GM12875 (cell line): ENCODE results near the gene PELI2.

Experiments
- H3K4me3 ChIP-seq: one replicate; pipeline ENCODE4 v1.5.1; 2011; ENCODE audit warnings: low read depth, low read length, control low read depth
- CTCF ChIP-seq: IDR thresholded peaks from 2 replicates; pipeline ENCODE4 v1.5.1; 2011; ENCODE audit warnings: low read depth, mild to moderate bottlenecking, control low read depth, inconsistent platforms, low read length, moderate library complexity, borderline replicate concordance; ENCODE audit not compliant: insufficient read depth

Gene PELI2

DNA sequence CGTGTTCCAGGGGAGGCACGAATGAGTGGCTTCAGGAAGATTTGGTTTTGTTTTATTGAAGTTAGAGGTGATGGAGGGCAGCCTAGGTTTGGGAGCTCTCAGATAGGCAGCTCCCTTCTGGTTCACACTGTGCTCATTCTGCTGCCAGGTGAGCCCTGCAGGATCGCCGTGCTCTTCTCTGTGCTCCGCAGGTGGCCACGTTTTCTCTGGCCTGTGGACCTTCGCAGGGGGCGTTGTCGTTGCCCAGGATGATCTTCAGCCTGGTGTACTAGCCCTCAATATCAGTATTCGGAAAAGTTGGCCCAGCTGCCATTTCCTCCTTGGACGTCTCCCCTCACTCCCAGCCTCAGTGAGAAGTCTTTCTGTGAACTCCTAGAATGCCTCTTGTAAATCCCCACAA lies 69.5 kb downstream of the PELI2 start:
- no peak for TF ChIP-seq CTCF
- H3K4me3 ChIP-seq, result no peak overlapping the region

GRCh38 chr14:56189307-56189706 lies 71.1 kb downstream of the PELI2 start:
- no peak overlapping the region for H3K4me3 ChIP-seq
- no peak for TF ChIP-seq CTCF

- no peak for TF ChIP-seq CTCF
- H3K4me3 ChIP-seq, result no peak overlapping the region
Measured at GRCh38 chr14:56193347-56193746, 75.1 kb downstream of the PELI2 start.

DNA sequence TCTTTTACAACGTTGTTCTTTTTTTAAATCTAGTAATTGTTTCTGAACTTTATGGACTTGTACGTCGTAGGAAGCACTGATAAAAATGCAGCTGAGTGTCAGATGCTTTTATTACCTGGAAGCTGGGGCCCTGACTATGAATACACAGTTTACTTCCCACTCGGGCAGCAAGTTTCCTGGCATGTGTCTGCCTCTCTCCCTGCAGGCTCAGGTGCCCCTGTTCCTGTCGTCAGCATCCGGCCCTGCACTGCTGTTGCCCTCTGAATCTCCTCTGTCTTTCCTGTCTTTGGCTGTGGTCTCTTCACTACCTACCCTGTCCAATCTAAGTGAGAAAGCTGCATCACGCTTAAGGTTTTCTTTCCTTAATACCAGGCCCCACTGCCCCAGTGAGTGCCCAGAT lies 75.8 kb downstream of the PELI2 start:
- H3K4me3 ChIP-seq, result no peak overlapping the region
- no peak for TF ChIP-seq CTCF

DNA sequence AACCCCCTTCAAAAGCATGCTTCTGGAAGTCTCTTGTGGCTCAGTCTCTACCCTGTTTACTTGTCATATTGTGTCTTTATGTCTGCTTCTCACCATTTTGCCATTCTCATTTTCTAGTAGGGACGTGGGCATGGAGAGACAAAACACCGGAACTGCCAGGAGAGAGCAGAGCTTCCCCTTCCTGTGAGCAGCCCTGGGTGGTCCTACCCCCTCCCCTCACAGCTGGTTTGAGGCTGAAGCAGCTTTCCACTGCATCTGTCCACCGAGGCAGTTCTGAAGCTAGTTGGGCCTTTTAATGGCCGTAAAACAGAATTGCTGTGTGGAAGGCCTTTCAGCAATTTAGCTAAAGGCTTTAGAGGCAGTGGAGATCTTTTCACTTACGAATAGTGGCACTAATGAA lies 77.0 kb downstream of the PELI2 start:
- H3K4me3 ChIP-seq, result no peak overlapping the region
- TF ChIP-seq CTCF, result no peak

DNA sequence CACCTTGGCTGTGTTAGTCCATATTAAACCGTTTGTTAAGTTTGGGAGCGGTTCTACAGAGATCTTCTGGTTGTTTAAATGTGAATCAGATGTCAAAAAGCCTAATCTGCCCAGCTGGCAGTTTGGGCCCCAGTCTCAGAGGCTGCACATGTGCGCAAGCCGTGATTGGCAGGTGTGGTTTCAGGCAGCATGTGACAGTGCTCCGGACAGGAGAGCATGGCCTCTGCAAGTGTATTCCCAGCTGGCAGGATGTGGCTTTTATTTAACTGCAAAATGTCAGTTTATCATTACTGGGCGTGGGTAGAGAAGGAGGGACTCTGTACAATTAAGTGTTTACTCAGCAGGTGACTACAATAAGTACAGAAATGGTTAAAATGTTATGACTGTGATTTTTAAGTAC lies 77.5 kb downstream of the PELI2 start:
- no peak overlapping the region for H3K4me3 ChIP-seq
- no peak for TF ChIP-seq CTCF

GRCh38 chr14:56196274-56196673 lies 78.1 kb downstream of the PELI2 start:
- no peak overlapping the region for H3K4me3 ChIP-seq
- no peak for TF ChIP-seq CTCF
